ENCODE measurements around the gene ESRRA. TPM values are rescaled to one million over a fixed set of nuclear protein-coding genes. Genes with fewer than 3 reads are reported as not detected.

Gene ESRRA
- total and polyA plus RNA-seq, 10 of the 15 experiments (the other 5 are each of a cell fraction or from before 2014, with no cell fraction given) = 0.32 to 48.9 (median 12.6) TPM

GRCh38 chr11:64305075-64305690 is at the start of gene ESRRA (continued):
- peak; percentile 89 for TF ChIP-seq NKRF (conservative IDR thresholded peaks at IDR 0.05)
- TF ChIP-seq CHD1 (IDR thresholded peaks at IDR 0.05; ENCODE audit: low read depth, low read length) = no peak
- TF ChIP-seq RAD21 (IDR thresholded peaks at IDR 0.05; ENCODE audit: insufficient read depth, low read depth, low read length) = no peak
- peak; percentile 74; a peak in 2 of 4 replicates for TF ChIP-seq SRF (IDR thresholded peaks at IDR 0.05; ENCODE audit: low read depth in 2 of 2, low read length in 2 of 2)
- TF ChIP-seq NR2C2 (IDR thresholded peaks at IDR 0.05; ENCODE audit: borderline replicate concordance, control insufficient read depth, insufficient read length, low read depth) = no peak
- no peak for TF ChIP-seq ZNF592 (IDR thresholded peaks at IDR 0.05)
- TF ChIP-seq DPF2 (IDR thresholded peaks at IDR 0.05) = no peak
- no peak for TF ChIP-seq EED (IDR thresholded peaks at IDR 0.05; ENCODE audit: low read depth)
- no peak for TF ChIP-seq ZBTB40 (IDR thresholded peaks at IDR 0.05; ENCODE audit: borderline replicate concordance)
- TF ChIP-seq PBX3 (IDR thresholded peaks at IDR 0.05; ENCODE audit: insufficient replicate concordance, low read depth, low read length) = peak; percentile 63
- no peak for TF ChIP-seq ESRRA (IDR thresholded peaks at IDR 0.05; ENCODE audit: low read length)
- no peak for TF ChIP-seq SUZ12 (IDR thresholded peaks at IDR 0.05; ENCODE audit: unreplicated experiment)
- no peak for TF ChIP-seq RELB (IDR thresholded peaks at IDR 0.05; ENCODE audit: low read depth)
